ENCODE data around the gene AUTS2.

The AUTS2 gene

DNA sequence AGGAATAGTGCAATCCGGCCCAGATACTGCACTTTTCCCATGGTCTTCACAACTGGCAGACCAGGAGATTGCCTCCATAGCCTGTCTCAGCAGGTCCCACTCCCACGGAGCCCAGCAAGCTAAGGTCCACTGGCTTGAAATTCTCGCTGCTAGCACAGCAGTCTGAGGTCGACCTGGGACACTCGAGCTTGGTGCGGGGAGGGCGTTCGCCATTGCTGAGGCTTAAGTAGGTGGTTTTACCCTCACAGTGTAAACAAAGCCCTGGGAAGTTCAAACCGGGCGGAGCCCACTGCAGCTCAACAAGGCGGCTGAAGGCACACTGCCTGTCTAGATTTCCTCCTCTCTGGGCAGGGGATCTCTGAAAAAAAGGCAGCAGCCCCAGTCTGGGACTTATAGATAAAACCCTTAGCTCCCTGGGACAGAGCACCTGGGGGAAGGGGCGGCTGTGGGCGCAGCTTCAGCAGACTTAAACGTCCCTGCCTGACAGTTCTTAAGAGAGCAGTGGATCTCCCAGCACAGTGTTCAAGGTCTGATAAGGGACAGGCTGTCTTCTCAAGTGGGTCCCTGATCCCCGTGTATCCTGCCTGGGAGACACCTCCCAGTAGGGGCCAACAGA lies 1240.1 kb downstream of the AUTS2 start:
- Histone ChIP-seq H3K79me2 (ENCODE audit: insufficient read depth, low read length) (no peaks in the 10 kb centered on the region), H3K9ac (ENCODE audit: low read length) (no peak overlapping the region), H3K4me3 (ENCODE audit: insufficient read depth, low read length, poor library complexity, severe bottlenecking) (no peak overlapping the region), H3K4me2 (ENCODE audit: low read depth, low read length, poor library complexity, severe bottlenecking) (no peak overlapping the region), H3K27ac (ENCODE audit: low read depth, low read length) (no peak overlapping the region), H3K9me3 (ENCODE audit: insufficient read depth, low read length) (no peaks in the 10 kb centered on the region), H4K20me1 (ENCODE audit: low read depth, low read length) (no peaks in the 10 kb centered on the region), H3K27me3 (ENCODE audit: low read length) (no peaks in the 10 kb centered on the region), H3F3A (ENCODE audit: insufficient read depth) (no peaks in the 10 kb centered on the region), H3K36me3 (ENCODE audit: low read length) (no peaks in the 10 kb centered on the region), H2AFZ (ENCODE audit: low read depth, low read length, severe bottlenecking) (no peak overlapping the region), H3K9me2 (replicated peaks; ENCODE audit: insufficient read depth, low read length) (no peaks in the 10 kb centered on the region)
- TF ChIP-seq, protein P1, sequence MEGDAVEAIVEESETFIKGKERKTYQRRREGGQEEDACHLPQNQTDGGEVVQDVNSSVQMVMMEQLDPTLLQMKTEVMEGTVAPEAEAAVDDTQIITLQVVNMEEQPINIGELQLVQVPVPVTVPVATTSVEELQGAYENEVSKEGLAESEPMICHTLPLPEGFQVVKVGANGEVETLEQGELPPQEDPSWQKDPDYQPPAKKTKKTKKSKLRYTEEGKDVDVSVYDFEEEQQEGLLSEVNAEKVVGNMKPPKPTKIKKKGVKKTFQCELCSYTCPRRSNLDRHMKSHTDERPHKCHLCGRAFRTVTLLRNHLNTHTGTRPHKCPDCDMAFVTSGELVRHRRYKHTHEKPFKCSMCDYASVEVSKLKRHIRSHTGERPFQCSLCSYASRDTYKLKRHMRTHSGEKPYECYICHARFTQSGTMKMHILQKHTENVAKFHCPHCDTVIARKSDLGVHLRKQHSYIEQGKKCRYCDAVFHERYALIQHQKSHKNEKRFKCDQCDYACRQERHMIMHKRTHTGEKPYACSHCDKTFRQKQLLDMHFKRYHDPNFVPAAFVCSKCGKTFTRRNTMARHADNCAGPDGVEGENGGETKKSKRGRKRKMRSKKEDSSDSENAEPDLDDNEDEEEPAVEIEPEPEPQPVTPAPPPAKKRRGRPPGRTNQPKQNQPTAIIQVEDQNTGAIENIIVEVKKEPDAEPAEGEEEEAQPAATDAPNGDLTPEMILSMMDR (IDR thresholded peaks at IDR 0.05; ENCODE audit: insufficient read depth, low read length, poor library complexity, severe bottlenecking): no peak
- no peak for TF ChIP-seq EZH2phosphoT487 (conservative IDR thresholded peaks at IDR 0.05; ENCODE audit: low read length)

Data from SU-DHL-6 (cell line).